NCI-H748 (cell line): ENCODE data around the gene AGXT.

Experiments
- DNase-seq: peaks from one replicate; lab custom pipeline; 2025; ENCODE audit not compliant: unreplicated experiment; lab: John Stamatoyannopoulos, UW

The AGXT gene

GRCh38 chr2:240896871-240897692 is 28.5 kb downstream of the AGXT start:
- peak; percentile 17 for DNase-seq

- DNase-seq = no peak
These were observed 29.6 kb downstream of the AGXT start for GRCh38 chr2:240898108-240898730.

- no peak for DNase-seq
These were observed 30.3 kb downstream of the AGXT start for GRCh38 chr2:240898731-240899467.

- no peak for DNase-seq
These were observed 30.8 kb downstream of the AGXT start for GRCh38 chr2:240899468-240899865.

- no peak for DNase-seq
These were observed 31.7 kb downstream of the AGXT start for GRCh38 chr2:240900141-240900860.

- DNase-seq = no peak
These were observed 33.5 kb downstream of the AGXT start for GRCh38 chr2:240901986-240902614.

GRCh38 chr2:240902615-240903041 is 34.0 kb downstream of the AGXT start:
- no peak for DNase-seq

- DNase-seq = no peak
These were observed 34.8 kb downstream of the AGXT start for GRCh38 chr2:240903191-240904060.

GRCh38 chr2:240904216-240905175 is 35.9 kb downstream of the AGXT start:
- no peak for DNase-seq

GRCh38 chr2:240905176-240905781 is 36.7 kb downstream of the AGXT start:
- DNase-seq = no peak

- DNase-seq = peak; percentile 93
These were observed 37.7 kb downstream of the AGXT start, which contains the start of gene CROCC2 for GRCh38 chr2:240906141-240906910. CROCC2 (plus strand) TSS chr2:240906336; CDS start chr2:240906514, 178 bp downstream.

GRCh38 chr2:240906911-240907590 is 38.4 kb downstream of the AGXT start:
- DNase-seq = no peak

GRCh38 chr2:240909216-240909974 is 40.8 kb downstream of the AGXT start:
- DNase-seq = no peak

- no peak for DNase-seq
These were observed 43.1 kb downstream of the AGXT start for GRCh38 chr2:240911641-240912265.
